Sigmoid colon (tissue), 3 donors: ENCODE data around the gene HRH2.

Experiments
- CTCF ChIP-seq, 4 experiments: fragments of 450-650 bp in 3 of 4; fragments of 200-600 bp in 1 of 4; IDR thresholded peaks; one replicate each; pipeline ENCODE4 v1.5.1; 2016 to 2019; ENCODE audit warnings: antibody characterized with exemption in 4 of 4, mild to moderate bottlenecking in 3 of 4, moderate library complexity in 2 of 4
- POLR2A ChIP-seq, 2 donors: fragments of 450-650 bp; IDR thresholded peaks; one replicate each; pipeline ENCODE4 v1.6.1; 2016; ENCODE audit warnings: antibody characterized with exemption in 2 of 2, mild to moderate bottlenecking in 2 of 2, moderate library complexity in 2 of 2

DNA sequence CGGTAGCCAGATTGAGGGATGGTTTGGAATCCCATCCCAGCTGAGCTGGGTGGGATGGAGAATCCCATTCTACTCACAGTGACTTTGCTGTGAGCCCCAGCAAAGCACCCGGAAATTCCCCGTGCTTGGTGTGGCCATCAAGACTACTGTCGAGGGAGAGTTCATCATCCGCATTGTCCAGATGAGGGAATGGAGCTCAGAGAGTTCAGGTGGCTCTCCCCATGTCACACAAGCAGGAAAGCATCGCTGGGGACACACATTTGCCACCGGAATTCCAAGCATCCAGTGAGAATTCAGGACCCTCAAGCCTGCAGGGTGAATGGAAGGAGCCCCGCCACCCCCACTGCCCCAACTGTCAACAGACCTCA is 54.4 kb downstream of the HRH2 start:
- TF ChIP-seq CTCF (IDR thresholded peaks at IDR 0.05) (no peak), POLR2A (IDR thresholded peaks at IDR 0.05) (no peak)
